GM10847 (cell line): ENCODE data around the gene VPS33B.

Experiments
- POLR2A ChIP-seq: IDR thresholded peaks from 2 replicates; pipeline ENCODE4 v1.6.1; 2011; ENCODE audit not compliant: insufficient read length; ENCODE audit errors: extremely low read depth

The VPS33B gene

GRCh38 chr15:91022075-91022831 is at the start of gene VPS33B:
TSS of gene VPS33B (minus strand) at chr15:91022594. CDS start at chr15:91022249, 345 bp downstream.
- peak; percentile 55 for TF ChIP-seq POLR2A

GRCh38 chr15:91072161-91072560 is 49.8 kb upstream of the VPS33B start:
- TF ChIP-seq POLR2A: no peak

- no peak for TF ChIP-seq POLR2A
These were observed 48.5 kb upstream of the VPS33B start for GRCh38 chr15:91070872-91071271.

- no peak for TF ChIP-seq POLR2A
These were observed 46.6 kb upstream of the VPS33B start for GRCh38 chr15:91068966-91069365.

GRCh38 chr15:91068436-91068835 is 46.0 kb upstream of the VPS33B start:
- no peak for TF ChIP-seq POLR2A

- TF ChIP-seq POLR2A: no peak
These were observed 44.6 kb upstream of the VPS33B start for GRCh38 chr15:91067036-91067435.

GRCh38 chr15:91065505-91065904 is 43.1 kb upstream of the VPS33B start:
- TF ChIP-seq POLR2A: no peak

- TF ChIP-seq POLR2A: no peak
These were observed 39.6 kb upstream of the VPS33B start for GRCh38 chr15:91061997-91062396.

GRCh38 chr15:91061230-91061629 is 38.8 kb upstream of the VPS33B start:
- TF ChIP-seq POLR2A: no peak

- TF ChIP-seq POLR2A: no peak
These were observed 33.3 kb upstream of the VPS33B start for GRCh38 chr15:91055548-91056331.

GRCh38 chr15:91054816-91055215 is 32.4 kb upstream of the VPS33B start:
- no peak for TF ChIP-seq POLR2A

- TF ChIP-seq POLR2A: no peak
These were observed 28.9 kb upstream of the VPS33B start for GRCh38 chr15:91051248-91051647.

- no peak for TF ChIP-seq POLR2A
These were observed 27.7 kb upstream of the VPS33B start for GRCh38 chr15:91050128-91050455.

GRCh38 chr15:91049378-91050127 is 27.2 kb upstream of the VPS33B start:
- no peak for TF ChIP-seq POLR2A

- no peak for TF ChIP-seq POLR2A
These were observed 25.3 kb upstream of the VPS33B start for GRCh38 chr15:91047545-91048199.

GRCh38 chr15:91045065-91045464 is 22.7 kb upstream of the VPS33B start:
- no peak for TF ChIP-seq POLR2A
